Upper lobe of right lung (tissue), 1 donor: ENCODE data around the gene TROAP. TPM values are rescaled to one million over a fixed set of nuclear protein-coding genes. Genes with fewer than 3 reads are reported as not detected.
A peak's percentile ranks its signal among the peaks of the same experiment; 100 is the strongest.

Source experiments
- ATAC-seq: fragments of 200-7000 bp; cut with Tn5 transposase; one replicate; pipeline ENCODE4 v1.9.1; 2020; ENCODE audit warnings: mild to moderate bottlenecking, moderate library complexity
- DNase-seq: peaks from one replicate; pipeline ENCODE4 v3.0.0-alpha.2; 2020
- H3K27ac ChIP-seq: fragments of 200-600 bp; one replicate; pipeline ENCODE4 v1.8.0; 2022
- H3K27me3 ChIP-seq: fragments of 200-600 bp; one replicate; pipeline ENCODE4 v1.8.0; 2022; ENCODE audit warnings: mild to moderate bottlenecking
- H3K36me3 ChIP-seq: fragments of 200-600 bp; one replicate; pipeline ENCODE4 v1.8.0; 2022
- H3K4me1 ChIP-seq: fragments of 200-600 bp; one replicate; pipeline ENCODE4 v1.8.0; 2022
- H3K4me3 ChIP-seq: fragments of 200-600 bp; one replicate; pipeline ENCODE4 v1.8.0; 2022; ENCODE audit warnings: mild to moderate bottlenecking
- H3K9me3 ChIP-seq: fragments of 200-600 bp; one replicate; pipeline ENCODE4 v1.8.0; 2022
- intact Hi-C: fragments of 100-400 bp; cut with DNase I; formaldehyde crosslinking; loops from one replicate; pipeline ENCODE4 v1.11.0; 2022
- total RNA-seq: library from RNA; stranded (reverse); fragmentation: NEBNext Ultra II Directional; extraction: Animal tissue kit (Norgen Biotek cat#: 25700); gene quantifications from one replicate; pipeline ENCODE4 v1.2.1, GENCODE V29; 2021
- TF ChIP-seq, protein P1 (sequence below): fragments of 200-600 bp; IDR thresholded peaks from one replicate; pipeline ENCODE4 v1.8.0; 2022; ENCODE audit warnings: antibody characterized with exemption
- donor health status: DM: no; HTN: yes; CAD: no; lungs with severe emphysema.

The TROAP gene
- total RNA-seq, 1 donor from 2014 or later, result 0.96 TPM

DNA sequence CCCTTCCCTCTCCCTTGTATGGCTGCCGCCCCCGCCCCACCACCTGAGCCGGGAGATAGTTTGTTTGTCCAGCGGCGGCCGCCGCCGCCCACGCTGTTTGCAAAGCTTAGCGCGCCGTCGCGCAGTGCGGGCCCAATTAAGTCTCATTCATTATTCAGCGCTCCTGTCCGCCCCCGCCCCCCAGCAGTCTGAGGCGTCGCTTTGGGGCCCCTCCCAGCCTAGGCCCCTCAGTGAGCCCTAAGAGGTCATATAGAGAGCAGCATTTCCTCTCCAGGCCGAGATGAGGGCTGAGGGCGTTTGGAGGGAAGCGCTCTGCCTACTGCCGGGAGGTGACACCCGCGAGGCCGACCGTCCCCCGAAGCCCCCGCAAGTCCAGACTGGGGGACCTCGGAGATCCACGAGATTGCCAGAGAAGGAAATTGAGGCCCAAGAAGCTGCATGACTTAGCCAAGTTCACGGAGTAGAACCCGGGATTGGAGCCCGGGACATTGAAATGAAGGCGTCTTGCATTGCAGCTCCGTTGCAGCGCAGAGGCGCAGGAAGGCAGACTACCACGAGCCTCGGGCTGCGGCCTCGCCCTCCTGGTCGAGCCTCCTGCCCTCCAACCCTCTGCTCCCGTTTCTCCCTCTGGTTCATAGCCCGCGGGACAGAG lies 23.7 kb downstream of the TROAP start, which contains the start of gene DNAJC22:
Gene DNAJC22, plus strand, starts transcription at position 230 of the 652 bp plus-strand sequence. CDS start 1,985 bp downstream, outside the sequence.
- TF ChIP-seq, protein P1, sequence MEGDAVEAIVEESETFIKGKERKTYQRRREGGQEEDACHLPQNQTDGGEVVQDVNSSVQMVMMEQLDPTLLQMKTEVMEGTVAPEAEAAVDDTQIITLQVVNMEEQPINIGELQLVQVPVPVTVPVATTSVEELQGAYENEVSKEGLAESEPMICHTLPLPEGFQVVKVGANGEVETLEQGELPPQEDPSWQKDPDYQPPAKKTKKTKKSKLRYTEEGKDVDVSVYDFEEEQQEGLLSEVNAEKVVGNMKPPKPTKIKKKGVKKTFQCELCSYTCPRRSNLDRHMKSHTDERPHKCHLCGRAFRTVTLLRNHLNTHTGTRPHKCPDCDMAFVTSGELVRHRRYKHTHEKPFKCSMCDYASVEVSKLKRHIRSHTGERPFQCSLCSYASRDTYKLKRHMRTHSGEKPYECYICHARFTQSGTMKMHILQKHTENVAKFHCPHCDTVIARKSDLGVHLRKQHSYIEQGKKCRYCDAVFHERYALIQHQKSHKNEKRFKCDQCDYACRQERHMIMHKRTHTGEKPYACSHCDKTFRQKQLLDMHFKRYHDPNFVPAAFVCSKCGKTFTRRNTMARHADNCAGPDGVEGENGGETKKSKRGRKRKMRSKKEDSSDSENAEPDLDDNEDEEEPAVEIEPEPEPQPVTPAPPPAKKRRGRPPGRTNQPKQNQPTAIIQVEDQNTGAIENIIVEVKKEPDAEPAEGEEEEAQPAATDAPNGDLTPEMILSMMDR, result no peak
- Histone ChIP-seq H3K27ac (no peak within 1 kb of the TSS), H3K36me3 (no peaks in the 10 kb centered on the region), H3K27me3 (peaks cover 91% of the 10 kb centered on the region), H3K9me3 (no peaks in the 10 kb centered on the region), H3K4me3 (peak within 1 kb of the TSS; percentile 19), H3K4me1 (peaks cover 49% of the 10 kb centered on the region)
- intact Hi-C loops, result loop anchor here (10.0 kb wide), 1 partner anchor 62 kb away; no protein-coding TSS in a partner anchor
- peak; percentile 1 for ATAC-seq
- peak; percentile 66 for DNase-seq

DNA sequence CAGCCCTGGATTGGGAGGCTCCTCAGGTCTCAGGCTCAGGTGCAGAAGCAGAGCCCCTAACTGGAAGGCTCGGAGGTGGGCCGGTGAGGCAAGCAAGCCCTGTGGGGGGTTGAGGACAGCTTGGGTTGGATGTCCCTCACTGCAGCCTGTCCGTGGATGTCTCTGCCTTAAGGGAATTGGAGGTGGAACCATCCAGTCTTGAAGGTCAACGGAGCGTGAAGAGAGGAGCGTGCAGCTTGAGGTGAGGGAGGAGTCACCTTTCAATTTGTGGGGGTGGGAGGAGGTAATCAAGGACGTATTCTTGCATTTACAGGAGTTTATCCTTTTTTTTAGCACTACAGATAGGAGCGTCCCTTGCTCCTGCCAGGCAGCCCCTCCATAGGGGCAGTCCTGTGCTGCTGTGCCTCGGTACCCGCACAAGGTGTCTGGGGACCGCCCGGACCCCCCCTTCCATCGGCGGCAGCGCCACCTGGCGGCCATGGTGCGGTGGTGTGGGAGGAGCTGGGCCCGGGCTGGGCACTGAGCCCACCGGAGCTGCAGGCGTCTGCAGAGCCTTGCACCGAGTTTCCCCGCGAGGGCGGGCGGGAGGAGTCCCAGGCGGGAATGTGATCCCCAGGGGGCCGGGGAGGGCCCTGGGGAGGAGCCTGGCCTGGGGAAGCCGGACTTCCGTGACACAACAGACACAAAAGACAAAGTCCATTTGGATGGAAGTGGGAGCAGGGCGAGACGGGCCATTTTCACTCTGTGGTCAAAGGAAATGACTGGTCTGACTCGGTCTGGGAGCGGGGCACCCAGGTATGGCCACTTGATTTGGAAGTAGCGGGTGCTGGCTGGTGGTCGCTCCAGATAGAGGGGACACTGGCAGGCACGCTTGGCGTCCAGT lies 24.5 kb downstream of the TROAP start:
- Histone ChIP-seq H3K4me3 (peak overlapping the region; percentile 19), H3K4me1 (peaks cover 44% of the 10 kb centered on the region), H3K9me3 (no peaks in the 10 kb centered on the region), H3K36me3 (no peaks in the 10 kb centered on the region), H3K27me3 (peaks cover 97% of the 10 kb centered on the region), H3K27ac (no peak overlapping the region)
- intact Hi-C loops, result loop anchor here (10.0 kb wide), 1 partner anchor 63 kb away; no protein-coding TSS in a partner anchor
- ATAC-seq (peak; percentile 86), DNase-seq (peak; percentile 86)
- TF ChIP-seq, protein P1, result peak; percentile 95

DNA sequence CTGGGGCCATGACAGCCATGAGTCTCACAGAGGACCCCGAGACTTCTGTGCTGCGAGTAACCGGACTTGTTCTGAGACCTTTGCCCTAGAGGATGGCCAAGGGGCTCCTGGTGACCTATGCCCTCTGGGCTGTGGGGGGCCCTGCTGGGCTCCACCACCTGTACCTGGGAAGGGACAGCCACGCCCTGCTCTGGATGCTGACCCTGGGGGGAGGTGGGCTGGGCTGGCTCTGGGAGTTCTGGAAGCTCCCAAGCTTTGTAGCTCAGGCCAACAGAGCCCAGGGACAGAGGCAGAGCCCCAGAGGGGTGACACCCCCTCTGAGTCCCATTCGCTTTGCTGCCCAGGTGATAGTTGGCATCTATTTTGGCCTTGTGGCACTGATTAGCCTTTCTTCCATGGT lies 25.7 kb downstream of the TROAP start:
- ATAC-seq (no peak), DNase-seq (peak; percentile 29)
- peaks cover 34% of the 10 kb centered on the region for H3K4me1 ChIP-seq

DNA sequence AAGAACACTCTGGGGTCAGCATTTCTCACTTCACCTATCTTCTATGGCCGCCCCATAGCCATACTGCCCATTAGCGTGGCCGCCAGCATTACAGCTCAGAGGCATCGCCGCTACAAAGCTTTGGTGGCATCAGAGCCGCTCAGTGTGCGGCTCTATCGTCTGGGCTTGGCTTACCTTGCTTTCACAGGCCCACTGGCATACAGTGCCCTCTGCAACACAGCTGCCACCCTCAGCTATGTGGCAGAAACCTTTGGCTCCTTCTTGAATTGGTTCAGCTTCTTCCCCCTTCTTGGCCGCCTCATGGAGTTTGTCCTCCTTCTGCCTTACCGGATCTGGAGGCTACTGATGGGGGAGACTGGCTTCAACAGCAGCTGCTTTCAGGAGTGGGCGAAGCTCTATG lies 26.2 kb downstream of the TROAP start:
- TF ChIP-seq, protein P1, result no peak
- intact Hi-C loops, result loop anchor here (10.0 kb wide), 1 partner anchor 64 kb away; no protein-coding TSS in a partner anchor
- Histone ChIP-seq H3K9me3 (no peaks in the 10 kb centered on the region), H3K27ac (no peak overlapping the region), H3K4me3 (no peak overlapping the region), H3K4me1 (peaks cover 34% of the 10 kb centered on the region), H3K27me3 (peaks cover 94% of the 10 kb centered on the region), H3K36me3 (no peaks in the 10 kb centered on the region)
- ATAC-seq (no peak), DNase-seq (peak; percentile 31)

More for the DNA sequence above, 25.7 kb downstream of the TROAP start:
- TF ChIP-seq, protein P1, result no peak
- H3K36me3 ChIP-seq, result no peaks in the 10 kb centered on the region
- intact Hi-C loops, result loop anchor here (10.0 kb wide), 1 partner anchor 64 kb away; no protein-coding TSS in a partner anchor
- H3K9me3 ChIP-seq, result no peaks in the 10 kb centered on the region
- H3K27ac ChIP-seq, result no peak overlapping the region
- no peak overlapping the region for H3K4me3 ChIP-seq
- H3K27me3 ChIP-seq, result peaks cover 94% of the 10 kb centered on the region

DNA sequence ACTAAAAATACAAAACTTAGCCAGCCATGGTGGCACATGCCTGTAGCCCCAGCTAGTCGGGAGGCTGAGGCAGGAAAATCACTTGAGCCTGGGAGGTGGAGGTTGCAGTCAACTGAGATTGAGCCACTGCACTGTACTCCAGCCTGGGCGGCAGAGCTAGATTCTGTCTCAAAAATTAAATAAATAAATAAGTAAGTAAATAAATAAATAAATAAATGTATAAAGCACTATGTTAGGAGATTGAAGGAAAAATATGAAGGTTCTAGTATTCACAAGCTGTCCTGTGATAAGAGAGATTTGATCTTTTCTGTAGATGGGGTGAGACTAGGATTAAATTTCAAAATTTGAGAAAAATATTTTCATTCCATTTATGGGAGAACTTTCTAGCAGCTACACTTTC lies 29.3 kb downstream of the TROAP start:
- TF ChIP-seq, protein P1, result no peak
- ATAC-seq, result no peak
- Histone ChIP-seq H3K9me3 (no peaks in the 10 kb centered on the region), H3K36me3 (no peaks in the 10 kb centered on the region), H3K4me1 (peaks cover 10% of the 10 kb centered on the region), H3K27ac (no peak overlapping the region), H3K4me3 (no peak overlapping the region), H3K27me3 (peaks cover 65% of the 10 kb centered on the region)
- intact Hi-C loops, result no loop called here
- peak; percentile 9 for DNase-seq
